GM12878 (cell line): ENCODE measurements around the gene CNTN2. TPM values are rescaled to one million over a fixed set of nuclear protein-coding genes. Genes with fewer than 3 reads are reported as not detected.

ENCODE experiments used
- ATAC-seq: fragments of 200-7000 bp; cut with Tn5 transposase; 3 replicates; pipeline ENCODE4 v1.9.1; 2020; ENCODE audit warnings: mild to moderate bottlenecking, moderate library complexity
- BruUV-seq: library from RNA; stranded (reverse); fragments of 400-500 nt; replicated peaks from 2 replicates; lab custom pipeline; 2021; lab: Mats Ljungman, UMichigan
- CTCF ChIA-PET: fragments of 300-600 bp; sonication (Branson Sonifier 250); formaldehyde crosslinking; extraction: SDS; loops from one replicate; lab custom pipeline; 2021; ENCODE audit warnings: inconsistent platforms; lab: Yijun Ruan, JAX
- POLR2A ChIA-PET: fragments of 350-600 bp; formaldehyde crosslinking; extraction: SDS; loops from one replicate; lab custom pipeline; 2021; ENCODE audit warnings: inconsistent platforms; lab: Charles Lee
- RAD21 ChIA-PET: fragments of 300-600 bp; sonication (Branson Sonifier 250); formaldehyde crosslinking; loops from one replicate; lab custom pipeline; 2023; ENCODE audit warnings: antibody characterized with exemption; ENCODE audit not compliant: unreplicated experiment; lab: Charles Lee
- SMC1A ChIA-PET: fragments of 300-600 bp; sonication (Branson Sonifier 250); formaldehyde crosslinking; loops from one replicate; lab custom pipeline; 2023; ENCODE audit not compliant: unreplicated experiment, uncharacterized antibody; lab: Charles Lee
- DNase-seq: peaks from one replicate; pipeline ENCODE4 v3.0.0-alpha.2; 2011; ENCODE audit warnings: low read depth, low spot score
- FAIRE-seq: peaks from 3 replicates; lab custom pipeline; 2011; peaks lifted over from hg19 to GRCh38; lab: Jason Lieb, UNC
- H2AFZ ChIP-seq: 2 replicates; pipeline ENCODE4 v1.6.0; 2011; ENCODE audit warnings: low read depth, low read length, control low read depth; ENCODE audit not compliant: control insufficient read depth
- H3K27ac ChIP-seq: 2 replicates; pipeline ENCODE4 v1.5.1; 2011; ENCODE audit warnings: control low read depth; ENCODE audit not compliant: control insufficient read depth, insufficient read depth
- H3K27me3 ChIP-seq, 2 experiments: replicated peaks in 1 of 2; 2 replicates each; pipeline versions ENCODE4 v1.6.0 to v1.6.1; 2011; ENCODE audit warnings: low read length in 1 of 2; ENCODE audit not compliant: control insufficient read depth in 2 of 2, insufficient read depth in 2 of 2
- H3K36me3 ChIP-seq, 2 experiments: 2 replicates each; pipeline ENCODE4 v1.5.1; 2011; ENCODE audit warnings: low read length in 1 of 2; ENCODE audit not compliant: control insufficient read depth in 2 of 2, insufficient read depth in 2 of 2
- H3K4me1 ChIP-seq: 2 replicates; pipeline ENCODE4 v1.6.1; 2011; ENCODE audit warnings: mild to moderate bottlenecking, low read length, moderate library complexity, mixed read lengths; ENCODE audit not compliant: control insufficient read depth, insufficient read depth
- H3K4me2 ChIP-seq: 2 replicates; pipeline ENCODE4 v1.6.0; 2011; ENCODE audit warnings: control low read depth; ENCODE audit not compliant: control insufficient read depth, insufficient read depth
- H3K4me3 ChIP-seq: fragments of 200-600 bp; sonication (generic); 2 replicates; pipeline ENCODE4 v1.5.1; 2016
- H3K79me2 ChIP-seq: 2 replicates; pipeline ENCODE4 v1.6.0; 2011; ENCODE audit warnings: low read length; ENCODE audit not compliant: control insufficient read depth, insufficient read depth
- H3K9ac ChIP-seq: 2 replicates; pipeline ENCODE4 v1.8.0; 2011; ENCODE audit warnings: low read length, control low read depth, mixed read lengths; ENCODE audit not compliant: control insufficient read depth, insufficient read depth
- H3K9me3 ChIP-seq: replicated peaks from 3 replicates; pipeline ENCODE4 v1.5.1; 2011; ENCODE audit warnings: mild to moderate bottlenecking, low read length; ENCODE audit not compliant: control insufficient read depth, insufficient read depth
- H4K20me1 ChIP-seq: 2 replicates; pipeline ENCODE4 v1.6.0; 2011; ENCODE audit not compliant: control insufficient read depth, insufficient read depth
- EZH2 ChIP-seq: IDR thresholded peaks from 2 replicates; pipeline ENCODE4 v1.6.1; 2012; ENCODE audit warnings: low read depth, mild to moderate bottlenecking, control low read depth, inconsistent platforms, low read length, borderline replicate concordance; ENCODE audit not compliant: control insufficient read depth
- NR2C1 ChIP-seq: fragments of 450-650 bp; IDR thresholded peaks from 2 replicates; pipeline ENCODE4 v1.6.1; 2017; ENCODE audit warnings: antibody characterized with exemption, mild to moderate bottlenecking, moderate library complexity
- NR2C2 ChIP-seq: IDR thresholded peaks from 2 replicates; pipeline ENCODE4 v1.6.1; 2011; ENCODE audit warnings: borderline replicate concordance, low read depth; ENCODE audit not compliant: control insufficient read depth, insufficient read length
- RELB ChIP-seq: fragments of 450-650 bp; IDR thresholded peaks from 2 replicates; pipeline ENCODE4 v1.6.1; 2017; ENCODE audit warnings: low read depth, mild to moderate bottlenecking, moderate library complexity
- SREBF1 ChIP-seq: IDR thresholded peaks from 2 replicates; pipeline ENCODE4 v1.6.1; 2012; ENCODE audit warnings: mild to moderate bottlenecking, low read length
- WGBS: methylation state at CpG from one replicate; pipeline ENCODE4 v1.1.6; 2016; ENCODE audit warnings: low lambda C conversion rate; ENCODE audit not compliant: insufficient replicate concordance, insufficient coverage; ENCODE audit errors: missing lambda C conversion rate; 5-methylcytosine and 5-hydroxymethylcytosine counted together
- in situ Hi-C: fragments of 300-500 bp; cut with MboI; formaldehyde crosslinking; loops from 9 replicates; pipeline ENCODE4 v1.14.3; 2018; ENCODE audit warnings: mixed read lengths
- intact Hi-C: fragments of 100-400 bp; cut with micrococcal nuclease; formaldehyde crosslinking; loops from one replicate; pipeline ENCODE4 v1.14.2; 2022; ENCODE audit not compliant: unreplicated experiment
- polyA plus RNA-seq, 11 experiments: library from polyadenylated mRNA; depleted of rRNA in 4 of 11; unstranded in 6 of 11; stranded (reverse) in 5 of 11; fragments of >200 nt; fragmentation: Nextera tagmentation in 4 of 11; fragmentation: Illumina TruSeq in 1 of 11; extraction: Ambion mirVana in 4 of 11; extraction: Trizol in 1 of 11; gene quantifications; 1 replicate in 1 of 11; 2 replicates in 10 of 11; pipeline versions ENCODE4 v1.2.1 to v1.2.3, GENCODE V29; 2011 to 2016; ENCODE audit warnings: inconsistent platforms in 2 of 11, missing spikeins in 2 of 11, low read depth in 1 of 11
- total RNA-seq, 4 experiments: library from RNA; depleted of rRNA in 3 of 4; stranded (reverse); fragments of >200 nt in 3 of 4; fragmentation: Illumina TruSeq in 1 of 4; extraction: Trizol in 1 of 4; gene quantifications; 2 replicates each; pipeline versions ENCODE4 v1.2.1 to v1.2.3, GENCODE V29; 2013 to 2021

The CNTN2 gene
- total and polyA plus RNA-seq, 10 of the 15 experiments (the other 5 are each of a cell fraction or from before 2014, with no cell fraction given): 0.03 TPM; not detected in 9

DNA sequence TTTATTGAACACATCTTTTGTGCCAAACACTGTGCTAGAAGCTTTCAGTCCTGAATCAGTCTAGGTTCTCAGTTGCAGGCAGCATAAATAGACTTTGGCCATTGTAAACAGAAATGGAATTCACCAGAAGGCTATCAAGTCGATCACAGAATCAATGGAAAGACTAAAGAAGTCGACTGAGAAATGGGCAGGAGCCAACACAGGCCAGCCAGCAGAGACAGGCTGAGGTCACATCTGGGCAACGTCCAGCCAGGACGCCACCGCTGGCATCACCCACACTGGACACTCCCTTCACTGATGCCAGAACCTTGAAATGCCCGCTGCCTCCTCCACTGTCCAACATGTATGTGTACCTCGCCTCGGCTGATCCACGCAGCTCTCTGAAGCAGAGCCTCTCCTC, 5.5 kb upstream of the CNTN2 start:
- ChIA-PET CTCF (interaction anchor here (2.9 kb wide), 1 partner anchor 24 kb away, joined by 14 read pairs; no protein-coding TSS in a partner anchor), RAD21 (no interaction called here), POLR2A (no interaction called here), SMC1A (no interaction called here)
- no peak overlapping the region for H3K4me2 ChIP-seq
- TF ChIP-seq SREBF1: no peak
- no peaks in the 10 kb centered on the region for H3K36me3 ChIP-seq
- WGBS: 20% methylated on average over 9 of the region's 9 CpGs
- FAIRE-seq (no peak), DNase-seq (no peak), ATAC-seq (no peak)
- no TSS peak for BruUV-seq
- no peak overlapping the region for H2AFZ ChIP-seq
- H4K20me1 ChIP-seq: no peaks in the 10 kb centered on the region
- no peaks in the 10 kb centered on the region for H3K79me2 ChIP-seq
- in situ Hi-C loops (no loop called here), intact Hi-C loops (no loop called here)
- H3K9me3 ChIP-seq: no peaks in the 10 kb centered on the region
- no peak overlapping the region for H3K4me3 ChIP-seq
- H3K4me1 ChIP-seq: no peaks in the 10 kb centered on the region
- H3K27me3 ChIP-seq: peaks cover 0 to 5% of the 10 kb centered on the region in 2 experiments; a peak in 3 of 4 replicates
- H3K27ac ChIP-seq: no peak overlapping the region
- no peak overlapping the region for H3K9ac ChIP-seq

DNA sequence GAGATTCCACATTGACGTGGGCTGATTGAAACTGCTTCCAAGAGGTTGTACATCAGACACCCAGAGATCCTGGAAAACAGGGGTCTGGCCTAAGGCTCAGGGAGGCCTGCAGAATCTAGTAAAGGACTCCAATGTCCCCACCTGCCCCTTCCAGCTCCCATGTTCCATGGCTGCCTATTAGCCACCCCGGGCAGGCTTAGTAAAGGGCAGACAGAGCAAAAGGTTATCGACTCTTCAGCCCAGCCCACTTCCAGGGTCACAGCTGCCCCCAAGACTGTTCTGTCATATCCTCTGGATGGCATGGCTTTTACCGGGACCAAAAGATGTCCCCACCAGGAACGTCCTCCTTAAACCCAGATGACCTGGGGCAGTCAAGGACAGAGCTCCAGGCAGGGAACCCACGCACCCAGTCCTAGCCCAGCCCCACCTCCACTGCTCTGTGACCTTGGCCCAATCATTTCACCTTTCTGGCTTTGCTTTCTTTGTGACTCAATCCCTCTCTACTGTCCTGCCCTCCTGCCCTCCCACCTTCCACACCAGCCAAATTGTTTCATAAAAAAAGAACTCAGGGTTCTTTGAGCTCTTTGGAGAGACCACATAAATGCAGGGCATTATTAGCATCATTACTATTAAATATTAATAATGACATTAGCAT, 4.8 kb upstream of the CNTN2 start:
- ATAC-seq (no peak), DNase-seq (no peak), FAIRE-seq (no peak)
- ChIA-PET CTCF (interaction anchor here (2.9 kb wide), 1 partner anchor 23 kb away, joined by 14 read pairs; no protein-coding TSS in a partner anchor), RAD21 (interaction anchor here (0.8 kb wide), 1 partner anchor 24 kb away, joined by 3 read pairs; no protein-coding TSS in a partner anchor), SMC1A (interaction anchor here (0.6 kb wide), 1 partner anchor 15 kb away, joined by 3 read pairs; no protein-coding TSS in a partner anchor), POLR2A (no interaction called here)
- no peaks in the 10 kb centered on the region for H3K9me3 ChIP-seq
- intact Hi-C loops (no loop called here), in situ Hi-C loops (no loop called here)
- no peak overlapping the region for H2AFZ ChIP-seq
- H3K27me3 ChIP-seq: peaks cover 0 to 5% of the 10 kb centered on the region in 2 experiments
- no peaks in the 10 kb centered on the region for H3K4me1 ChIP-seq
- no peaks in the 10 kb centered on the region for H3K36me3 ChIP-seq
- TF ChIP-seq SREBF1 (no peak), NR2C2 (no peak), NR2C1 (no peak), RELB (no peak), EZH2 (no peak)
- no peak overlapping the region for H3K4me3 ChIP-seq
- H3K79me2 ChIP-seq: no peaks in the 10 kb centered on the region
- no peak overlapping the region for H3K27ac ChIP-seq
- no TSS peak for BruUV-seq
- 22% methylated on average over 6 of the region's 6 CpGs for WGBS
- H4K20me1 ChIP-seq: no peaks in the 10 kb centered on the region
- no peak overlapping the region for H3K4me2 ChIP-seq
- no peak overlapping the region for H3K9ac ChIP-seq
